ENCODE measurements around the gene SMAGP.

GRCh38 chr12:51229116-51229809 is 41.0 kb downstream of the SMAGP start:
- no peak for TF ChIP-seq CTCF (IDR thresholded peaks at IDR 0.05; ENCODE audit: low read length)
- TF ChIP-seq EZH2 (IDR thresholded peaks at IDR 0.05; ENCODE audit: borderline replicate concordance, low read length) = no peak

All from OCI-LY1 (cell line).